Measurements from ENCODE around the gene LRP5.

Gene LRP5

GRCh38 chr11:68335683-68336082 lies 23.3 kb downstream of the LRP5 start:
- Histone ChIP-seq H4K20me1 (ENCODE audit: insufficient read depth) (no peaks in the 10 kb centered on the region), H3K4me1 (ENCODE audit: low read depth, poor library complexity, severe bottlenecking) (no peaks in the 10 kb centered on the region), H3K79me2 (ENCODE audit: insufficient read depth, low read depth) (no peaks in the 10 kb centered on the region), H3K36me3 (ENCODE audit: insufficient read depth) (no peaks in the 10 kb centered on the region), H2AFZ (ENCODE audit: low read depth) (no peak overlapping the region), H3K27ac (no peak overlapping the region), H3K4me3 (IDR thresholded peaks at IDR 0.05; ENCODE audit: insufficient read depth, low read depth, low read length) (no peak overlapping the region), H3K9ac (no peak overlapping the region), H3K4me2 (no peak overlapping the region), H3K27me3 (ENCODE audit: insufficient read depth, low read depth) (no peaks in the 10 kb centered on the region)
- TF ChIP-seq, protein P1, sequence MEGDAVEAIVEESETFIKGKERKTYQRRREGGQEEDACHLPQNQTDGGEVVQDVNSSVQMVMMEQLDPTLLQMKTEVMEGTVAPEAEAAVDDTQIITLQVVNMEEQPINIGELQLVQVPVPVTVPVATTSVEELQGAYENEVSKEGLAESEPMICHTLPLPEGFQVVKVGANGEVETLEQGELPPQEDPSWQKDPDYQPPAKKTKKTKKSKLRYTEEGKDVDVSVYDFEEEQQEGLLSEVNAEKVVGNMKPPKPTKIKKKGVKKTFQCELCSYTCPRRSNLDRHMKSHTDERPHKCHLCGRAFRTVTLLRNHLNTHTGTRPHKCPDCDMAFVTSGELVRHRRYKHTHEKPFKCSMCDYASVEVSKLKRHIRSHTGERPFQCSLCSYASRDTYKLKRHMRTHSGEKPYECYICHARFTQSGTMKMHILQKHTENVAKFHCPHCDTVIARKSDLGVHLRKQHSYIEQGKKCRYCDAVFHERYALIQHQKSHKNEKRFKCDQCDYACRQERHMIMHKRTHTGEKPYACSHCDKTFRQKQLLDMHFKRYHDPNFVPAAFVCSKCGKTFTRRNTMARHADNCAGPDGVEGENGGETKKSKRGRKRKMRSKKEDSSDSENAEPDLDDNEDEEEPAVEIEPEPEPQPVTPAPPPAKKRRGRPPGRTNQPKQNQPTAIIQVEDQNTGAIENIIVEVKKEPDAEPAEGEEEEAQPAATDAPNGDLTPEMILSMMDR (conservative IDR thresholded peaks at IDR 0.05; ENCODE audit: low read depth, low read length): no peak

DNA sequence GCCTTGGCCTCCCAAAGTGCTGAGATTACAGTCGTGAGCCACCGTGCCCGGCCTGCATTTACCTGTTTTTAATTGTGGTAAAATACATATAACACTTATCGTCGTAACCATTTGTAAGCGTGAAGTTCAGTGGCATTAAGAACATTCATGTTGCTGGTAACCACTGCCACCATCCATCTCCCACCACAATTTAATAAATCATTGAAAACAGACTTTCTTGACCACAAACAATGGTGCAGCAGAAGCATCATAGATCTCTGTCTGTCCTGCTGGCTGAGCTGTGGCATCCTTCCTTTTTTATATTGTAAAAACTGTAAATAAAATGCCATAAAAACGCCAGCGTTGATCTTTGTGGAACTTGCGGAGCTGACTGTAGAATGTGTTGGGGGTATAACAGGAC lies 24.3 kb downstream of the LRP5 start:
- TF ChIP-seq, protein P1 (conservative IDR thresholded peaks at IDR 0.05; ENCODE audit: low read depth, low read length): no peak
- no peaks in the 10 kb centered on the region for H3K36me3 ChIP-seq (ENCODE audit: insufficient read depth)
- no peak overlapping the region for H3K4me3 ChIP-seq (IDR thresholded peaks at IDR 0.05; ENCODE audit: insufficient read depth, low read depth, low read length)
- no peak overlapping the region for H3K27ac ChIP-seq
- H3K4me1 ChIP-seq (ENCODE audit: low read depth, poor library complexity, severe bottlenecking): no peaks in the 10 kb centered on the region
- H3K9ac ChIP-seq: no peak overlapping the region
- H3K27me3 ChIP-seq (ENCODE audit: insufficient read depth, low read depth): no peaks in the 10 kb centered on the region
- no peak overlapping the region for H2AFZ ChIP-seq (ENCODE audit: low read depth)
- no peaks in the 10 kb centered on the region for H3K79me2 ChIP-seq (ENCODE audit: insufficient read depth, low read depth)
- H3K4me2 ChIP-seq: no peak overlapping the region
- no peaks in the 10 kb centered on the region for H4K20me1 ChIP-seq (ENCODE audit: insufficient read depth)

DNA sequence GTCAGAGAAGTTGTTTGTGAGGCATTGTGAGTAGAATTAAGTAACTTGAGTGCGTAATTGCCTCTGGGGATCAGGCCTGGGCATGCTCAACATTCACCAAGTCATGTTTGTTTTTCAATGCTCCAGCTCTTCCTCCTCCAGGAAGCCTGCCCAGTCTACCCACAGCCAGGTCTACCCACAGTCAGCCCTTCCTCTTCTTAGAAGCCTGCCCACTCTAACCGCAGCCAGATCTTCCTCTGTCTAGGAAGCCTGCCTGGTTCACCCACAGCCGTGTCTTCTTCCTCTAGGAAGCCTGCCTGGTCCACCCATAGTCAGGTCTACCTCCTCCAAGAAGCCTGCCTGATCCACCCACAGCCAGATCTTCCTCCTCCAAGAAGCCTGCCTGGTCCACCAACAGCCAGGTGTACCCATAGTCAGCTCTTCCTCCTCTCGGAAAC lies 25.0 kb downstream of the LRP5 start:
- Histone ChIP-seq H3K27ac (no peak overlapping the region), H3K4me3 (IDR thresholded peaks at IDR 0.05; ENCODE audit: insufficient read depth, low read depth, low read length) (no peak overlapping the region), H4K20me1 (ENCODE audit: insufficient read depth) (no peaks in the 10 kb centered on the region), H3K4me1 (ENCODE audit: low read depth, poor library complexity, severe bottlenecking) (no peaks in the 10 kb centered on the region), H3K36me3 (ENCODE audit: insufficient read depth) (no peaks in the 10 kb centered on the region), H3K4me2 (no peak overlapping the region), H3K27me3 (ENCODE audit: insufficient read depth, low read depth) (no peaks in the 10 kb centered on the region), H2AFZ (ENCODE audit: low read depth) (no peak overlapping the region), H3K9ac (no peak overlapping the region), H3K79me2 (ENCODE audit: insufficient read depth, low read depth) (no peaks in the 10 kb centered on the region)
- TF ChIP-seq, protein P1 (conservative IDR thresholded peaks at IDR 0.05; ENCODE audit: low read depth, low read length): no peak

GRCh38 chr11:68338051-68338780 lies 25.8 kb downstream of the LRP5 start:
- no peak overlapping the region for H3K9ac ChIP-seq
- no peak overlapping the region for H3K4me2 ChIP-seq
- no peak overlapping the region for H3K27ac ChIP-seq
- H3K79me2 ChIP-seq (ENCODE audit: insufficient read depth, low read depth): no peaks in the 10 kb centered on the region
- H2AFZ ChIP-seq (ENCODE audit: low read depth): no peak overlapping the region
- no peaks in the 10 kb centered on the region for H4K20me1 ChIP-seq (ENCODE audit: insufficient read depth)
- TF ChIP-seq, protein P1 (conservative IDR thresholded peaks at IDR 0.05; ENCODE audit: low read depth, low read length): no peak
- no peaks in the 10 kb centered on the region for H3K4me1 ChIP-seq (ENCODE audit: low read depth, poor library complexity, severe bottlenecking)
- H3K4me3 ChIP-seq (IDR thresholded peaks at IDR 0.05; ENCODE audit: insufficient read depth, low read depth, low read length): no peak overlapping the region
- H3K36me3 ChIP-seq (ENCODE audit: insufficient read depth): no peaks in the 10 kb centered on the region
- no peaks in the 10 kb centered on the region for H3K27me3 ChIP-seq (ENCODE audit: insufficient read depth, low read depth)

All from KMS-11 (cell line).